Forelimb muscle (tissue), 1 donor: ENCODE results near the gene FREM2. TPM values are rescaled to one million over a fixed set of nuclear protein-coding genes. Genes with fewer than 3 reads are reported as not detected.
A peak's percentile ranks its signal among the peaks of the same experiment; 100 is the strongest.

Experiments
- DNase-seq: peaks from one replicate; pipeline ENCODE4 v3.0.0-alpha.2; 2013; ENCODE audit warnings: low read depth
- polyA plus RNA-seq: library from polyadenylated mRNA; unstranded; fragments of 120-200 nt; gene quantifications from one replicate; pipeline ENCODE4 v1.2.1, GENCODE V29; 2013; ENCODE audit not compliant: insufficient read length

FREM2 gene
- polyA plus RNA-seq, 1 donor, result 7.7 TPM

- DNase-seq, result no peak
Observed at GRCh38 chr13:38758277-38758676, 71.4 kb downstream of the FREM2 start.

GRCh38 chr13:38759390-38759789 is 72.5 kb downstream of the FREM2 start:
- no peak for DNase-seq

- DNase-seq, result peak; percentile 13
Observed at GRCh38 chr13:38763446-38764381, 76.8 kb downstream of the FREM2 start.

- DNase-seq, result no peak
Observed at GRCh38 chr13:38766799-38767198, 79.9 kb downstream of the FREM2 start.

- DNase-seq, result no peak
Observed at GRCh38 chr13:38767506-38768265, 80.8 kb downstream of the FREM2 start.

GRCh38 chr13:38769526-38769925 is 82.6 kb downstream of the FREM2 start:
- no peak for DNase-seq

GRCh38 chr13:38775085-38775484 is 88.2 kb downstream of the FREM2 start:
- DNase-seq, result no peak

- DNase-seq, result no peak
Observed at GRCh38 chr13:38777347-38778119, 90.7 kb downstream of the FREM2 start.

- DNase-seq, result no peak
Observed at GRCh38 chr13:38781539-38781938, 94.7 kb downstream of the FREM2 start.

GRCh38 chr13:38784036-38784880 is 97.4 kb downstream of the FREM2 start:
- no peak for DNase-seq

- DNase-seq, result no peak
Observed at GRCh38 chr13:38785042-38785441, 98.2 kb downstream of the FREM2 start.

- no peak for DNase-seq
Observed at GRCh38 chr13:38785490-38785889, 98.6 kb downstream of the FREM2 start.

- no peak for DNase-seq
Observed at GRCh38 chr13:38787550-38787949, 100.7 kb downstream of the FREM2 start.

- DNase-seq, result no peak
Observed at GRCh38 chr13:38796890-38797289, 110.0 kb downstream of the FREM2 start.

GRCh38 chr13:38803531-38803930 is 116.7 kb downstream of the FREM2 start:
- no peak for DNase-seq

- DNase-seq, result no peak
Observed at GRCh38 chr13:38804061-38804460, 117.2 kb downstream of the FREM2 start.

- no peak for DNase-seq
Observed at GRCh38 chr13:38804536-38804935, 117.7 kb downstream of the FREM2 start.

- no peak for DNase-seq
Observed at GRCh38 chr13:38814331-38814730, 127.5 kb downstream of the FREM2 start.

GRCh38 chr13:38819053-38819452 is 132.2 kb downstream of the FREM2 start:
- peak; percentile 13 for DNase-seq

- no peak for DNase-seq
Observed at GRCh38 chr13:38819596-38819995, 132.7 kb downstream of the FREM2 start.
